HCT116 (cell line): ENCODE data around the gene C10orf120. TPM values are rescaled to one million over a fixed set of nuclear protein-coding genes. Genes with fewer than 3 reads are reported as not detected.
A peak's percentile ranks its signal among the peaks of the same experiment; 100 is the strongest.

Experiments
- ATAC-seq: fragments of 200-7000 bp; cut with Tn5 transposase; 2 replicates; pipeline ENCODE4 v1.9.1; 2020; ENCODE audit warnings: mild to moderate bottlenecking, moderate library complexity
- BruUV-seq: library from RNA; stranded (reverse); fragments of 400-500 nt; replicated peaks from 2 replicates; lab custom pipeline; 2021; lab: Mats Ljungman, UMichigan
- CTCF ChIA-PET: fragments of 300-600 bp; sonication (Branson Sonifier 250); formaldehyde crosslinking; loops from one replicate; lab custom pipeline; 2021; ENCODE audit warnings: antibody characterized with exemption; lab: Charles Lee
- POLR2A ChIA-PET: fragments of 300-600, 350-600 bp; sonication (Branson Sonifier 250); formaldehyde crosslinking; loops from one replicate; lab custom pipeline; 2021; ENCODE audit warnings: antibody characterized with exemption; lab: Charles Lee
- RAD21 ChIA-PET, 2 experiments: fragments of 300-600 bp; sonication (Branson Sonifier 250); formaldehyde crosslinking; loops; one replicate each; lab custom pipeline; 2023; ENCODE audit warnings: low total read pairs in 2 of 2; ENCODE audit not compliant: uncharacterized antibody in 2 of 2, unreplicated experiment in 2 of 2, low non-redundant PET in 1 of 2; lab: Charles Lee
- DNase-seq: peaks from one replicate; pipeline ENCODE4 v3.0.0-alpha.2; 2010; ENCODE audit warnings: low read depth, low spot score
- H2AFZ ChIP-seq: fragments of 200-600 bp; shearing (Covaris generic), sonication (generic); 2 replicates; pipeline ENCODE4 v1.6.1; 2017; ENCODE audit warnings: low read depth, mixed run types, mixed read lengths, antibody characterized with exemption, low read length; ENCODE audit not compliant: poor library complexity, severe bottlenecking
- H3K27ac ChIP-seq: 2 replicates; pipeline ENCODE4 v1.5.1; 2012; ENCODE audit warnings: low read depth, low read length
- H3K27me3 ChIP-seq: fragments of 200-600 bp; sonication (generic); 2 replicates; pipeline ENCODE4 v1.6.1; 2016; ENCODE audit warnings: mixed run types, low read length, mixed read lengths; ENCODE audit not compliant: insufficient read depth
- H3K36me3 ChIP-seq, 2 experiments: fragments of 200-500 bp in 1 of 2; fragments of 200-600 bp in 1 of 2; sonication (Bioruptor generic) in 1 of 2; sonication (generic) in 1 of 2; 2 replicates each; pipeline versions ENCODE4 v1.5.1 to v1.6.1; 2014 to 2016; ENCODE audit warnings: low read length in 2 of 2, inconsistent platforms in 1 of 2, mixed read lengths in 1 of 2, mixed run types in 1 of 2; ENCODE audit not compliant: insufficient read depth in 2 of 2, control insufficient read depth in 1 of 2
- H3K4me1 ChIP-seq, 2 experiments: fragments of 200-600 bp in 1 of 2; sonication (generic) in 1 of 2; 2 replicates each; pipeline versions ENCODE4 v1.5.1 to v1.6.1; 2012 to 2017; ENCODE audit warnings: low read length in 2 of 2, inconsistent platforms in 1 of 2, mild to moderate bottlenecking in 1 of 2, mixed read lengths in 1 of 2, mixed run types in 1 of 2, moderate library complexity in 1 of 2; ENCODE audit not compliant: insufficient read depth in 2 of 2, control insufficient read depth in 1 of 2
- H3K4me2 ChIP-seq: fragments of 200-600 bp; sonication (generic); 2 replicates; pipeline ENCODE4 v1.6.1; 2017; ENCODE audit warnings: mixed run types, low read length, mixed read lengths
- H3K4me3 ChIP-seq, 2 experiments: fragments of 200-600 bp in 1 of 2; sonication (generic) in 1 of 2; replicated peaks in 1 of 2; 2 replicates each; pipeline ENCODE4 v1.5.1; 2011 to 2016; ENCODE audit warnings: low read length in 2 of 2, control low read depth in 1 of 2, low read depth in 1 of 2, mild to moderate bottlenecking in 1 of 2, mixed read lengths in 1 of 2, mixed run types in 1 of 2
- H3K79me2 ChIP-seq: fragments of 200-600 bp; sonication (generic); 2 replicates; pipeline ENCODE4 v1.6.1; 2017; ENCODE audit warnings: mild to moderate bottlenecking, mixed run types, low read length, moderate library complexity, mixed read lengths; ENCODE audit not compliant: insufficient read depth
- H3K9ac ChIP-seq: fragments of 200-600 bp; sonication (generic); 2 replicates; pipeline ENCODE4 v1.6.1; 2016; ENCODE audit warnings: low read length, mixed read lengths
- H3K9me2 ChIP-seq: fragments of 200-600 bp; sonication (generic), shearing (Covaris generic); 2 replicates; pipeline ENCODE4 v1.6.1; 2017; ENCODE audit warnings: mixed run types, mild to moderate bottlenecking, moderate library complexity; ENCODE audit not compliant: insufficient read depth
- H3K9me3 ChIP-seq, 2 experiments: fragments of 200-500 bp in 1 of 2; fragments of 200-600 bp in 1 of 2; sonication (Bioruptor generic) in 1 of 2; sonication (generic) in 1 of 2; 2 replicates each; pipeline ENCODE4 v1.6.1; 2014 to 2017; ENCODE audit warnings: low read length in 2 of 2, mixed read lengths in 2 of 2, inconsistent platforms in 1 of 2, low read depth in 1 of 2, mild to moderate bottlenecking in 1 of 2, mixed run types in 1 of 2, moderate library complexity in 1 of 2; ENCODE audit not compliant: control insufficient read depth in 1 of 2, insufficient read depth in 1 of 2
- H4K20me1 ChIP-seq: fragments of 200-600 bp; sonication (generic), shearing (Covaris generic); 2 replicates; pipeline ENCODE4 v1.6.1; 2017; ENCODE audit warnings: mixed run types, mild to moderate bottlenecking, moderate library complexity; ENCODE audit not compliant: insufficient read depth
- ELF1 ChIP-seq: IDR thresholded peaks from 2 replicates; pipeline ENCODE4 v1.6.1; 2012; ENCODE audit warnings: low read depth, borderline replicate concordance
- EZH2 ChIP-seq: fragments of 200-600 bp; sonication (generic); IDR thresholded peaks from 2 replicates; pipeline ENCODE4 v1.6.1; 2017; ENCODE audit warnings: antibody characterized with exemption, mixed run types
- EZH2phosphoT487 ChIP-seq: fragments of 200-600 bp; IDR thresholded peaks from 2 replicates; pipeline ENCODE4 v1.6.1; 2018; ENCODE audit warnings: antibody characterized with exemption, borderline replicate concordance
- FOSL1 ChIP-seq: IDR thresholded peaks from 2 replicates; pipeline ENCODE4 v1.6.1; 2012; ENCODE audit warnings: low read depth
- JUND ChIP-seq: IDR thresholded peaks from 2 replicates; pipeline ENCODE4 v1.6.1; 2012
- POLR2A ChIP-seq: IDR thresholded peaks from 2 replicates; pipeline ENCODE4 v1.7.0; 2011; ENCODE audit warnings: borderline replicate concordance; ENCODE audit not compliant: insufficient read depth, insufficient read length; ENCODE audit errors: extremely low read depth
- POLR2AphosphoS5 ChIP-seq: IDR thresholded peaks from 2 replicates; pipeline ENCODE4 v1.6.1; 2011; ENCODE audit warnings: mild to moderate bottlenecking, low read depth, low read length, moderate library complexity
- REST ChIP-seq: IDR thresholded peaks from 2 replicates; pipeline ENCODE4 v1.6.1; 2012; ENCODE audit warnings: low read depth
- SIN3A ChIP-seq: IDR thresholded peaks from 2 replicates; pipeline ENCODE4 v1.6.1; 2012; ENCODE audit warnings: low read depth
- SP1 ChIP-seq: IDR thresholded peaks from 2 replicates; pipeline ENCODE4 v1.6.1; 2012; ENCODE audit warnings: low read depth
- SRF ChIP-seq: IDR thresholded peaks from 2 replicates; pipeline ENCODE4 v1.6.1; 2012; ENCODE audit warnings: low read depth
- YY1 ChIP-seq: IDR thresholded peaks from 2 replicates; pipeline ENCODE4 v1.6.1; 2011; ENCODE audit warnings: low read length, low read depth, moderate library complexity, mild to moderate bottlenecking; ENCODE audit not compliant: insufficient replicate concordance; ENCODE audit errors: extremely low read depth
- ZNF274 ChIP-seq: fragments of 200-500 bp; sonication (Bioruptor generic); IDR thresholded peaks from 2 replicates; pipeline ENCODE4 v1.6.1; 2014; ENCODE audit warnings: mild to moderate bottlenecking, low read depth, low read length, inconsistent platforms
- intact Hi-C: fragments of 100-400 bp; cut with micrococcal nuclease; formaldehyde crosslinking; loops from 2 replicates; pipeline ENCODE4 v1.10.0; 2022
- total RNA-seq: library from RNA; stranded (reverse); gene quantifications from one replicate; pipeline ENCODE4 v1.2.1, GENCODE V29; 2021; ENCODE audit not compliant: unreplicated experiment
- TF ChIP-seq, protein P1 (sequence below): IDR thresholded peaks from 2 replicates; pipeline ENCODE4 v1.6.1; 2012

C10orf120 gene
- total RNA-seq, 1 experiment from 2014 or later: not detected

GRCh38 chr10:122733931-122734665 is 34.5 kb upstream of the C10orf120 start:
- Histone ChIP-seq H3K36me3 (no peaks in the 10 kb centered on the region), H3K9me2 (no peaks in the 10 kb centered on the region), H3K79me2 (no peaks in the 10 kb centered on the region), H3K9me3 (no peaks in the 10 kb centered on the region), H3K4me3 (no peak overlapping the region), H3K4me1 (no peaks in the 10 kb centered on the region), H3K27ac (no peak overlapping the region), H3K9ac (no peak overlapping the region), H3K27me3 (peaks cover 83% of the 10 kb centered on the region), H4K20me1 (no peaks in the 10 kb centered on the region), H3K4me2 (no peak overlapping the region), H2AFZ (no peak overlapping the region)
- no peak for DNase-seq
- POLR2A ChIA-PET: no interaction called here
- RAD21 ChIA-PET: no interaction called here
- BruUV-seq: no TSS peak
- TF ChIP-seq POLR2AphosphoS5 (no peak), EZH2 (0 out of 2 replicates have a peak, but pooled peaks have one; percentile 42), SIN3A (no peak), POLR2A (no peak), ELF1 (no peak)
- CTCF ChIA-PET: no interaction called here
- intact Hi-C loops: no loop called here
- ATAC-seq: no peak

DNA sequence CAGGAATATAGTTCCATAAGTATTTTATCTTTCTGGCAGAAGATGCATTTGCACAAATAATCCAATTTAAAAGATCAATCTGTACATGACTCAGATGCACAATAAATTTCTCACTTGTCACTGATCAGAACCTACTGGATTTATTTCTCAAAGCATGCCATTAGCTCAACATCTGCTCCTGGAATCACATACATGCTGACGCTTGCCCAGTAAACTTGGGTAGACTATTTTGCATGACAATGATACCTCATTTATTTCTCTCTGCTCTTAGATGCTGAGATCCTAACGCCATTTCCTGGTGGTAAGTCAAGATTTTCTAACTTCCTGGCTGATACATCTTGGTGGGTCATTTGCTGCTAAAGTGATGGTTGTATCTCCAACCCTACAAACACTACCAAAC is 33.8 kb upstream of the C10orf120 start:
- no TSS peak for BruUV-seq
- ChIA-PET POLR2A (no interaction called here), CTCF (no interaction called here)

More for the DNA sequence above, 33.8 kb upstream of the C10orf120 start:
- Histone ChIP-seq H3K4me1 (no peaks in the 10 kb centered on the region), H3K36me3 (no peaks in the 10 kb centered on the region), H3K27ac (no peak overlapping the region), H3K9me2 (no peaks in the 10 kb centered on the region), H3K79me2 (no peaks in the 10 kb centered on the region), H2AFZ (no peak overlapping the region), H3K9ac (no peak overlapping the region), H3K9me3 (no peaks in the 10 kb centered on the region), H3K27me3 (peaks cover 89% of the 10 kb centered on the region), H4K20me1 (no peaks in the 10 kb centered on the region), H3K4me2 (no peak overlapping the region), H3K4me3 (no peak overlapping the region)
- ATAC-seq (no peak), DNase-seq (no peak)
- no peak for TF ChIP-seq SP1
- TF ChIP-seq FOSL1: no peak
- TF ChIP-seq ELF1: no peak
- no peak for TF ChIP-seq POLR2A
- no peak for TF ChIP-seq ZNF274
- TF ChIP-seq EZH2phosphoT487: no peak
- TF ChIP-seq EZH2: no peak
- no peak for TF ChIP-seq JUND
- TF ChIP-seq, protein P1, sequence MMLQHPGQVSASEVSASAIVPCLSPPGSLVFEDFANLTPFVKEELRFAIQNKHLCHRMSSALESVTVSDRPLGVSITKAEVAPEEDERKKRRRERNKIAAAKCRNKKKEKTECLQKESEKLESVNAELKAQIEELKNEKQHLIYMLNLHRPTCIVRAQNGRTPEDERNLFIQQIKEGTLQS: no peak
- no peak for TF ChIP-seq SRF
- no peak for TF ChIP-seq YY1
- TF ChIP-seq REST: no peak
- RAD21 ChIA-PET: no interaction called here
- intact Hi-C loops: no loop called here
